HepG2 (cell line): ENCODE measurements around the gene KCNH6. TPM values are rescaled to one million over a fixed set of nuclear protein-coding genes. Genes with fewer than 3 reads are reported as not detected.

Experiments used
- ATF2 ChIP-seq: sonication (generic); formaldehyde crosslinking; IDR thresholded peaks from 2 replicates; pipeline ENCODE4 v1.4.0; 2020; ENCODE audit warnings: missing genetic modification reagents
- BHLHE40 ChIP-seq: IDR thresholded peaks from 2 replicates; pipeline ENCODE4 v1.6.1; 2011; ENCODE audit warnings: low read length, improper control_type of control experiment
- CSRNP1 ChIP-seq: sonication (generic); formaldehyde crosslinking; IDR thresholded peaks from 2 replicates; pipeline ENCODE4 v1.8.1; 2023; ENCODE audit warnings: mild to moderate bottlenecking, missing genetic modification reagents
- HNRNPL ChIP-seq: fragments of 200-400 bp; formaldehyde crosslinking; IDR thresholded peaks from 2 replicates; pipeline ENCODE4 v1.6.1; 2017; ENCODE audit warnings: mild to moderate bottlenecking, low read depth, low read length
- HOXA3 ChIP-seq: sonication (generic); formaldehyde crosslinking; IDR thresholded peaks from 2 replicates; pipeline ENCODE4 v1.5.0; 2020; ENCODE audit warnings: missing genetic modification reagents
- HOXD1 ChIP-seq: sonication (generic); formaldehyde crosslinking; IDR thresholded peaks from 2 replicates; pipeline ENCODE4 v1.5.0; 2020; ENCODE audit warnings: missing genetic modification reagents
- MYPOP ChIP-seq: sonication (generic); formaldehyde crosslinking; IDR thresholded peaks from 2 replicates; pipeline ENCODE4 v1.8.1; 2023; ENCODE audit warnings: mild to moderate bottlenecking, moderate library complexity, missing genetic modification reagents
- RAD21 ChIP-seq: fragments of 450-650 bp; formaldehyde crosslinking; IDR thresholded peaks from 2 replicates; pipeline ENCODE4 v1.5.0; 2020; ENCODE audit warnings: mild to moderate bottlenecking
- REST ChIP-seq, 2 experiments: IDR thresholded peaks; 2 replicates each; pipeline ENCODE4 v1.6.1; 2011 to 2012; ENCODE audit warnings: low read length in 2 of 2, borderline replicate concordance in 1 of 2, low read depth in 1 of 2, mild to moderate bottlenecking in 1 of 2, moderate library complexity in 1 of 2
- ZFX ChIP-seq: sonication (generic); formaldehyde crosslinking; IDR thresholded peaks from 2 replicates; pipeline ENCODE4 v1.4.0; 2020; ENCODE audit warnings: mild to moderate bottlenecking, low read depth, missing genetic modification reagents, moderate library complexity
- ZNF136 ChIP-seq: sonication (generic); formaldehyde crosslinking; IDR thresholded peaks from 2 replicates; pipeline ENCODE4 v1.8.1; 2022; ENCODE audit warnings: low read depth, mild to moderate bottlenecking, moderate library complexity, missing genetic modification reagents
- ZNF281 ChIP-seq: sonication (generic); formaldehyde crosslinking; IDR thresholded peaks from 2 replicates; pipeline ENCODE4 v1.4.0; 2020; ENCODE audit warnings: missing genetic modification reagents, borderline replicate concordance
- ZNF546 ChIP-seq: sonication (generic); formaldehyde crosslinking; conservative IDR thresholded peaks from 2 replicates; pipeline ENCODE4 v1.8.1; 2023; ENCODE audit warnings: mild to moderate bottlenecking, missing genetic modification reagents
- ZNF563 ChIP-seq: sonication (generic); formaldehyde crosslinking; IDR thresholded peaks from 2 replicates; pipeline ENCODE4 v1.8.0; 2022; ENCODE audit warnings: mild to moderate bottlenecking, moderate library complexity, missing genetic modification reagents
- ZNF597 ChIP-seq: sonication (generic); formaldehyde crosslinking; IDR thresholded peaks from 2 replicates; pipeline ENCODE4 v1.5.0; 2020; ENCODE audit warnings: missing genetic modification reagents
- polyA plus RNA-seq, 8 experiments: library from polyadenylated mRNA; depleted of rRNA in 3 of 8; stranded (reverse) in 7 of 8; unstranded in 1 of 8; fragments of >200 nt; fragmentation: Illumina TruSeq in 4 of 8; extraction: Trizol in 4 of 8; gene quantifications; 2 replicates each; pipeline versions ENCODE4 v1.2.1 to v1.2.3, GENCODE V29; 2011 to 2016; ENCODE audit warnings: low read depth in 4 of 8, missing spikeins in 1 of 8, mixed read lengths in 1 of 8; ENCODE audit not compliant: insufficient read depth in 1 of 8
- total RNA-seq, 5 experiments: library from RNA; depleted of rRNA; stranded (reverse); fragments of >200 nt; fragmentation: Illumina TruSeq; extraction: Trizol; gene quantifications; 2 replicates each; pipeline ENCODE4 v1.2.3, GENCODE V29; 2016; ENCODE audit warnings: low read depth in 1 of 5

Gene KCNH6
- total and polyA plus RNA-seq, 2 of the 13 experiments (the other 11 are each of a cell fraction or from before 2014, with no cell fraction given) = 0.05 to 0.18 TPM

GRCh38 chr17:63476854-63477479, 46.2 kb upstream of the KCNH6 start, which contains the start of gene ACE (continued):
- TF ChIP-seq ATF2 (CRISPR knock-in tag) = no peak
- peak; percentile 64; the same call in 1 of the 2 replicates for TF ChIP-seq ZNF563
- TF ChIP-seq MYPOP (CRISPR knock-in tag) = peak; percentile 95
- no peak for TF ChIP-seq ZNF597 (CRISPR knock-in tag)
- TF ChIP-seq BHLHE40 = no peak
- no peak for TF ChIP-seq CSRNP1
- no peak for TF ChIP-seq HNRNPL
- TF ChIP-seq HOXD1 (CRISPR knock-in tag) = no peak
- 0 out of 2 replicates have a peak, but pooled peaks have one; percentile 61 for TF ChIP-seq ZNF546
- TF ChIP-seq HOXA3 = peak; percentile 29; the same call in 1 of the 2 replicates
- no peak for TF ChIP-seq ZNF136 (CRISPR knock-in tag)
- no peak for TF ChIP-seq REST (IDR thresholded peaks at IDR 0.05; ENCODE audit: borderline replicate concordance in 1 of 2, low read depth in 1 of 2, low read length in 2 of 2)
- TF ChIP-seq ZFX (CRISPR knock-in tag) = 0 out of 2 replicates have a peak, but pooled peaks have one; percentile 22
- TF ChIP-seq RAD21 (CRISPR knock-in tag) = 0 out of 2 replicates have a peak, but pooled peaks have one; percentile 35
- TF ChIP-seq ZNF281 (CRISPR knock-in tag) = no peak
